HCT116 (cell line): ENCODE measurements around the gene PSMD5. TPM values are rescaled to one million over a fixed set of nuclear protein-coding genes. Genes with fewer than 3 reads are reported as not detected.

Experiments
- ATF3 ChIP-seq: IDR thresholded peaks from 2 replicates; pipeline ENCODE4 v1.6.1; 2012
- CBX3 ChIP-seq: IDR thresholded peaks from 2 replicates; pipeline ENCODE4 v1.6.1; 2012; ENCODE audit warnings: low read depth
- CEBPB ChIP-seq: IDR thresholded peaks from 2 replicates; pipeline ENCODE4 v1.6.1; 2012; ENCODE audit warnings: low read depth
- ELF1 ChIP-seq: IDR thresholded peaks from 2 replicates; pipeline ENCODE4 v1.6.1; 2012; ENCODE audit warnings: low read depth, borderline replicate concordance
- EZH2phosphoT487 ChIP-seq: fragments of 200-600 bp; IDR thresholded peaks from 2 replicates; pipeline ENCODE4 v1.6.1; 2018; ENCODE audit warnings: antibody characterized with exemption, borderline replicate concordance
- FOSL1 ChIP-seq: IDR thresholded peaks from 2 replicates; pipeline ENCODE4 v1.6.1; 2012; ENCODE audit warnings: low read depth
- JUND ChIP-seq: IDR thresholded peaks from 2 replicates; pipeline ENCODE4 v1.6.1; 2012
- REST ChIP-seq: IDR thresholded peaks from 2 replicates; pipeline ENCODE4 v1.6.1; 2012; ENCODE audit warnings: low read depth
- SIN3A ChIP-seq: IDR thresholded peaks from 2 replicates; pipeline ENCODE4 v1.6.1; 2012; ENCODE audit warnings: low read depth
- SP1 ChIP-seq: IDR thresholded peaks from 2 replicates; pipeline ENCODE4 v1.6.1; 2012; ENCODE audit warnings: low read depth
- SRF ChIP-seq: IDR thresholded peaks from 2 replicates; pipeline ENCODE4 v1.6.1; 2012; ENCODE audit warnings: low read depth
- ZBTB33 ChIP-seq: IDR thresholded peaks from 2 replicates; pipeline ENCODE4 v1.6.1; 2011; ENCODE audit warnings: mild to moderate bottlenecking, low read length, moderate library complexity; ENCODE audit not compliant: insufficient replicate concordance; ENCODE audit errors: extremely low read depth
- ZNF274 ChIP-seq: fragments of 200-500 bp; sonication (Bioruptor generic); IDR thresholded peaks from 2 replicates; pipeline ENCODE4 v1.6.1; 2014; ENCODE audit warnings: mild to moderate bottlenecking, low read depth, low read length, inconsistent platforms
- total RNA-seq: library from RNA; stranded (reverse); gene quantifications from one replicate; pipeline ENCODE4 v1.2.1, GENCODE V29; 2021; ENCODE audit not compliant: unreplicated experiment

The PSMD5 gene
- total RNA-seq, 1 experiment from 2014 or later, result 64.3 TPM

GRCh38 chr9:120866651-120867050, 23.9 kb upstream of the PSMD5 start (continued):
- TF ChIP-seq REST, result no peak
- no peak for TF ChIP-seq ELF1
- no peak for TF ChIP-seq ATF3
- no peak for TF ChIP-seq SP1
- TF ChIP-seq CEBPB, result no peak
- TF ChIP-seq ZBTB33, result no peak
- no peak for TF ChIP-seq ZNF274
- TF ChIP-seq SIN3A, result no peak
- TF ChIP-seq SRF, result no peak
- no peak for TF ChIP-seq EZH2phosphoT487
- no peak for TF ChIP-seq CBX3
- TF ChIP-seq FOSL1, result no peak
- TF ChIP-seq JUND, result no peak
